ENCODE data around the gene SMOC1.

- no peak for TF ChIP-seq EZH2 (IDR thresholded peaks at IDR 0.05; ENCODE audit: insufficient read depth, poor library complexity, severe bottlenecking)
- TF ChIP-seq EZH2phosphoT487 (IDR thresholded peaks at IDR 0.05; ENCODE audit: insufficient read depth, low read depth), result no peak
Observed at GRCh38 chr14:69842686-69843420, 36.4 kb upstream of the SMOC1 start.

All from GM23248 (cell line).